Endometrium (tissue), 2 donors: Measurements from ENCODE around the gene VAV1.
"Not testable (repeated sequence)": the region's sequence is repeated elsewhere in the genome, so short reads cannot be mapped to it uniquely, and the experiment has no call there.

Experiments used
- FAIRE-seq: peaks from 2 replicates; lab custom pipeline; 2012; peaks lifted over from hg19 to GRCh38; lab: Jason Lieb, UNC
- donor health status: control.
- donor health status: control.

VAV1 gene

DNA sequence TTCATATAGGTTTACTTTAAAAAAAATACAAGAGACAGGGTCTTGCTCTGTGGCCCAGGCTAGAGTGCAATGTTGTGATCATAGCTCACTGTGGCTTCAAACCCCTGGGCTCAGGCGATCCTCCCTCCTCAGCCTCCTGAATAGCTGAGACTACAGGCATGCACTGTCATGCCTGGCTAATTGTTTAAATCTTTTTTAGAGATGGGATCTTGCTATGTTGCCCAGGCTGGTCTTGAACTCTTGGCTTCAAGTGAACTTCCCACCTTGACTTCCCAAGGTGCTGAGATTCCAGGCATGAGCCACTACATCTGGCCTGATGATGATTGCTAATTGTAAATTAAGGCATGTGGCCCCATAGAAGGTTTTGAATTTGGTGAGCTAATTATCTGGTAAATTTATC is 79.5 kb downstream of the VAV1 start:
- FAIRE-seq: no peak

DNA sequence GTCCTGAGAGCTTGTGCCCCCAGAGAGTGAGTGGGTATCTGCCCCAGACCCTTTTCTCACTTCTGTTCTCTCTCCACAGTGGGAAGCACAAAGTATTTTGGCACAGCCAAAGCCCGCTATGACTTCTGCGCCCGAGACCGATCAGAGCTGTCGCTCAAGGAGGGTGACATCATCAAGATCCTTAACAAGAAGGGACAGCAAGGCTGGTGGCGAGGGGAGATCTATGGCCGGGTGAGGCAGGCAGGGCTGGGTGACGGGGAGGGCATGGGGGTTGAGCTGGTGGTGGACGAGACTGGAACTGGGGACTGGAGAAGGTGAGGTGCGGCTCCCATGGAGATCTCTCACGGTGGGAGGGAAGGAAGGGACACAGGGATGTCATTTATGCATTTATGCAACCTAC is 81.4 kb downstream of the VAV1 start:
- no peak for FAIRE-seq

DNA sequence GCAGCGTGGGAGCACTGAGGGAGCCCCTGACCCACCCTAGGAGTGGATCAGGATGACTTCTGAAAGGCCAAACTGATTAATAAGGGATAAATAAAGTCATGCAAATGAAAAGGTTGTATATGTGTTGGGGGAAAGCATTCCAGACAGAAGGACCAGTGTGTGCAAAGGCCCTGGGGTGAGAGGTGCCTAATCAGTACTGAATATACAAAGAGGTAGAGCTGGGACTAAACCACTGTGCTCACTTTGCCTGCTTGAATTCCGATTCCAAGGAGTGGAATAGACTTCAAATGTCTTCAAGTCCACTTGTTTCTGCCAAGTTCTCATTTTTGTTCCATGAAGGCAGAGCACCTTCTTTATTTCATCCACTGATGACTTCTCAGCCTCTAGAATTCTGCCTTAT is 82.2 kb downstream of the VAV1 start:
- FAIRE-seq: no peak

DNA sequence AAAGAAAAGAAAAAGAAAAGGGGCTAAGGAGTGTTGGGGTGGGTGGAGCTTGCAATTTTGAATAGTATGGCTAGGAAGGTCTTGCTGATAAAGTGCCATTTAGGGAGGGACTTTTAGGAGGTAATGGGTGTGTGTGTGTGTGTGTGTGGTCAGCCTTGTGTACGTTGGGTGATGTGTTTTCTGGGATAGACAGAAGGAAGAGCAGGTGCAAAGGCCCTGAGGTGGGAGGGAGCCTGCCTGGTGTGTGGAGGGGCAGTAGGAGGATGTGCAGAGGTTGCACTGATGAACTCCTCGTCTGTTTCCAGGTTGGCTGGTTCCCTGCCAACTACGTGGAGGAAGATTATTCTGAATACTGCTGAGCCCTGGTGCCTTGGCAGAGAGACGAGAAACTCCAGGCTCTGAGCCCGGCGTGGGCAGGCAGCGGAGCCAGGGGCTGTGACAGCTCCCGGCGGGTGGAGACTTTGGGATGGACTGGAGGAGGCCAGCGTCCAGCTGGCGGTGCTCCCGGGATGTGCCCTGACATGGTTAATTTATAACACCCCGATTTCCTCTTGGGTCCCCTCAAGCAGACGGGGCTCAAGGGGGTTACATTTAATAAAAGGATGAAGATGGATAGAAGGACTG is 84.4 kb downstream of the VAV1 start:
- FAIRE-seq: no peak

DNA sequence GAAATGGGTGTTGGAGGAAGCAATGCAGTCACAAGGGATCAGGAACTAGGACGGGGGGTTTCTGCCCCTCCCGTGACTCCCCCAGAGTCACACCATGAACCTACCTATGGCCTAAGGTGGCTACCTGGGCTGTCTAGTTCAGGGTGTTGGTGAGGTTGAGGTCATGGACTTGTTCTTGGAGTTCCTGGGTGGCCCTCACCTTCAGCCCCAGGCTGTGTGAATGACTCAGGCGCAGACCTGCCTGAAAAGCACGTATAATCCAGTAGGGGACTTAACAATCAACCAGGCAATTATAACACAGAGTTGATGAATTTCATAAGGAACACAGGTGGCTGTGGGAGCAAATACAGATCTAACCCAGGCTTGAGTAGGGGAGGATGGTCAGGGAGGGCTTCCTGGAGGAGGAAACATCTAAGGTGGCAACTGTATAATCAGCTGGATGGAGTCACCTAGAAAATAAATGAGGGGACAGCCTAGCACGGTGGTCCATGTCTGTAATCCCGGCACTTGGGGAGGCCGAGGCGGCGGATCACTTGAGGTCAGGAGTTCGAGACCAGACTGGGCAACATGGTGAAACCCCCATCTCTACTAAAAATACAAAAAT is 89.3 kb downstream of the VAV1 start:
- FAIRE-seq: no peak

DNA sequence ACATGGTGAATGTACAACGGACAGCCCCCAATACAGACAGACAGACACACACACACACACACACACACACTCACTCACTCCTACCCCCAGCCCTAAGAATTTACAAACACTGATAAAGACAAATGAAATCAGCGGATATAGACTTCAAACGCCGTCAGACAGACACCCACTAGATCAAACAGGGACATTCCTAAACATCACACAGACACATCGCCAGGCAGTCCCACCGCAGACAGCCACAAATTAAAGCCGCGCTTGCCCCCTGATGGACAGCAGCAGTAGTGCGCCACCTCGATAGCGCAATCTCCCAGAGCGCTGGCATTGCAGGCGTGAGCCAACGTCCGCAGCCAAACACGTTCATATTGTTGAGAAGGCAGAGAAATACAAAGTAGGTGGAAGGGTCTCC is 90.2 kb downstream of the VAV1 start:
- FAIRE-seq: no peak

DNA sequence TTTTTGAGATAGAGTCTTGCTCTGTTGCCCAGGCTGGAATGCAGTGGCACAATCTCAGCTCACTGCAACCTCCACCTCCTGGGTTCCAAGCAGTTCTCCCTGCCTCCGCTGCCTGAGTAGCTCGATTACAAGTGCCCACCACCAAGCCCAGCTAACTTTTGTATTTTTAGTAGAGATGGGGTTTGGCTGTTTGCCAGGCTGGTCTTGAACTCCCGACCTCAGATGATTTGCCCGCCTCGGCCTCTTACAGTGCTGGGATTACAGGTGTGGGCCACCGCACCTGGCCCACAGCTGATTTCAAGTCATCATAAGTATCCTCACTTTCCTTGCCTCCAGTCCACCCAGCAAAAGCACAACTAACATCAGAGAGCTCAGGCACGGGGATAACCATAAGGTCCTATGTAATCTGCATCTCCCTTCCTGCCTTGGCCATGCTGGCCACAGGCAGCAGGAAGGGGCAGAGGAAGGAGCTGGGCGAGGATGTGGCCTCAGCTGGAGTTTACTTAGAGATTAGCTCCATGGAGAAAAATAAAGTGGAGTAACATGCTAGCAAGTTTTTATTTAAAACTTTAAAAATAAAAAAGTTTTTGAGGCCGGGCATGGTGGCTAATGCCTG is 91.9 kb downstream of the VAV1 start:
- no peak for FAIRE-seq

DNA sequence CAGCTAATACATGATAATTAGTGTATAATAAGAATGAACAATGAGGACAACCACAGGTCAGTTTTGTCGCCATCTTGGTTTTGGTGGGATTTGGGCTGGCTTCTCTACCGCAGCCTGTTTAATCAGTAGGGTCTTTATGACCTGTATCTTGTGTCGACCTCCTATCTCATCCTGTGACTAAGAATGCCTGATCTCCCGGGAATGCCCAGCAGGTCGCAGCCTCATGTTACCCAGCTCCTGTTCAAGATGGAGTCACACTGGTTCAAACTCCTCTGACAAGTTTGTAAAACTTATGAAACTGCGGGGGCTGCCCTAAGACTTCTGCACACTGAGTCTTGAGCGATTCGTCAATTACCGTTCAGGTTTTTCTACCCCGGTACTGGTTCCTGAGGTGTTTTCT is 93.3 kb downstream of the VAV1 start:
- FAIRE-seq: no peak

DNA sequence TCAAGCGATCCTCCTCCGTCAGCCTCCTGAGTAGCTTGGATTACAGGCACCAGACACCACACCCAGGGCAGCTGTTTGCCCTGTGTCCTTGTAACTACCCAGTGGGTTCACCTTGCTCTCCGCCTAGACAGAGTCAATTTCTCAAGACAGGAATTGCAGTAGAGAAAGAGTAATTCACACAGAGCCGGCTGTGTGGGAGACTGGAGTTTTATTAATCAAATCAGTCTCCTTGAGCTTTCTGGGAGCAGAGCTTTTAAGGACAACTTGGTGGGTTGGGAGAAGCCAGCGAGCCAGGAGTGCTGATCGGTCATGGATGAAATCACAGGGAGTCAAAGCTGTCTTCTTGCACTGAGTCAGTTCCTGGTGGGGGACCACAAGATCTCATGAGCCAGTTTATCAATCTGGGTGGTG is 94.2 kb downstream of the VAV1 start:
- FAIRE-seq: no peak

DNA sequence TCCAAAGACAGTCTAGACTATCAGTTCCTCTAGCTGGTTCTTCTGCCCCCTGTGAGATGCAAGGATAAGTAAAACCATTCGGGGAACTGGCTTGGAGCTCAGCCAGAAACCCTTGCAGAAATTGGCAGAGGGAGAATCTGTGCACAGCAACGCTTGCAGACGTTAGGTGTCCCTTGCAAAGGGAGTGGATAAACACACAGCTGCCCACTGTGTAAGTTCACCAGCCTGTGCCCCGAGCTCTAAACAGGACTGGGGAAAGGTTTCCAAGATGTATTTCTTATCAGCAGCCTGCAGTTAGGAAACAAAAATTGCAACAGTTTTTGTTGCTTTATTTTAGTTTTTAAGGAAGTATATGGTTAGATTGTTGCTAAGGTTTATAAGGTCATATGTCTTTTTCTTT is 95.8 kb downstream of the VAV1 start:
- FAIRE-seq: no peak

DNA sequence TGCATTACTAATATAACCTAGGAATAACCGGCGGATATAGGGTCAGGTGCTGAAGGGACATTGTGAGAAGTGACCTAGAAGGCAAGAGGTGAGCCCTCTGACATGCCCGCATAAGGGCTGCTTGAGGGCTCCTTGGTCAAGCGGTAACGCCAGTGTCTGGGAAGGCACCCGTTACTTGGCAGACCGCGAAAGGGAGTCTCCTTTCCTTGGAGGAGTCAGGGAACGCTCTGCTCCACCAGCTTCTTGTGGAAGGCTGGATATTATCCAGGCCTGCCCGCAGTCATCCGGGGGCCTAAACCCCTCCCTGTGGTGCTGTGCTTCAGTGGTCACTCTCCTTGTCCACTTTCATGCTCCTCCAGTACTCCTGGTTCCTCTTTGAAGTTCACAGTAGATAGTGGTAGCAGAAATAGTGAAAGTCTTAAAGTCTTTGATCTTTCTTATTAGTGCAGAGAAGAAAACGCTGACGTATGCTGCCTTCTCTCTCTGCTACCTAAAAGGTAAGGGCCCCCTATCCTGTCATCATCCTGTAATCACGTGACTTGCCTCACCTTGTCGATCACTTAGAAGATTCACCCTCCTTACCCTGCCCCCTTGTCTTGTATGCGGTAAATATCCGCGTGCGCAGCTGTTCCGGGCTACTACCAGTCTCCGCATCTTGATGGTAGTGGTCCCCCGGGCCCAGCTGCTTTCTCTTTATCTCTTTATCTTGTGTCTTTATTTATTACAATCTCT is 96.8 kb downstream of the VAV1 start:
- FAIRE-seq: not testable (repeated sequence)

DNA sequence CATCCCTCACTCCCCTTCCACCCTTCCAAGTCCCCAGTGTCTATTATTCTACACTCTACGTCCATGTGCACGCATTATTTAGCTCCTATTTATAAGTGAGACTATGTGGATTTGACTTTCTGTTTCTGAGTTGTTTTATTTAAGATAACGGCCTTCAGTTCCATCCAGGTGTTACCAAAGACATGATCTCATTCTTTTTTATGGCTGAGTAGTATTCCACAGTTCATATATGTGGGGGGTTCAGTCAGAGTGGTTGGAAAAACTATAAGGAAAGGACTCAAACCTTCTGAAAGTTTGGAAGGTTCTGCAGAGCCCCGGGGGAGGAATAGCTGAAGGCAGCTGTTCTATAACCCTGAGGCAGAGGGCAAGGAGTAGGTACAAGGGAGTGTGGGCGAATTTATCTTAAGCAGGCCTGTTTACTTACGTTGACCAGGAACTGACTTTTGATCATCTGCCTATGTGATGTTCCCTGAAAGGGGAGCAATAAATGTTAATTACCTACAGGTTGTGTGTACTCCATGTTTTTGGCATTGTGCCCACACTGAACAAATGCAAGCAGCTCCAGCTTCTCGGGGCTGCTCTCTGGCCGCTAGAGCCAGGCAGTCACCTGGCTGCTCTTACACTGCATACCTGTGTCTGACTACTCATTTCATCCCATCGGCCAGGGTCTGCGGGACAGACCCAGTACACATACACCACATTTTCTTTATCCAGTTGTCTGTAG is 101.4 kb downstream of the VAV1 start:
- no peak for FAIRE-seq

DNA sequence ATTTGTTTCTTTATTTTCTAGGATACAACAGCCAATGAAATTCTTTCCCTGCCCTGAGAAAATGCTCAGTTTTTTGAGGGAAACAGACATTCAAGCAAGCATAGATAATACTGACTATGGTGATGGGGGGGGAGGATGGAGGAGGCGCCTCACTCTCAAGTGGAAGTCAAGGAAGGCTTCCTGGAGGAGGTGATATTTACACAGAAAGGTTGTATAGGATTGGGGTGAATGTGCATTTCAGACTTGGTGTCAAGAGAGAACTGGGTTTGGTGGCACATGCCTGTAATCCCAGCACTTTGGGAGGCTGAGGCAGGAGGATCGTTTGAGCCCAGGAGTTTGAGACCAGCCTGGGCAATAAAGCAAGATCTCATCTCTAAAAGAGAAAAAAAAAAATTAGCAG is 102.7 kb downstream of the VAV1 start:
- FAIRE-seq: no peak

DNA sequence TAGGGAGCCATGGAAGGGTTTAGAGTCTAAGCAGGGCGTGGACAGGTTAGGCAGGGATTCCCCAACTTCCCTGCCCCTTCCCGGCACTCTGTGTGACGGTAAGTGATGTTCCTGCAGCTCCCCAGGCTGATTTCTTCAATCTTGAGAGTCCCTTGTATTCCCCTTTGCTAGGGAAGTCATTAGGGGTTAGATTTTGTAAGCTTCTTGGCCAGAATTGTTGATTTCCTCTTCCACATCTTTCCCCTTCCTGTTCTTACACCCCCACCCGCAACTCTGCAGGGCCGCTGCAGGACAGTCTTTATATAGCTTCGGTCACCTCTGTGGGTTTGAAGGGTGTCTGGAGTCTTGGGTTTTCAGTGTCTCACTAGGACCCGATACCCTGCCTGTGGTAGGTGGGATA is 104.2 kb downstream of the VAV1 start:
- no peak for FAIRE-seq

DNA sequence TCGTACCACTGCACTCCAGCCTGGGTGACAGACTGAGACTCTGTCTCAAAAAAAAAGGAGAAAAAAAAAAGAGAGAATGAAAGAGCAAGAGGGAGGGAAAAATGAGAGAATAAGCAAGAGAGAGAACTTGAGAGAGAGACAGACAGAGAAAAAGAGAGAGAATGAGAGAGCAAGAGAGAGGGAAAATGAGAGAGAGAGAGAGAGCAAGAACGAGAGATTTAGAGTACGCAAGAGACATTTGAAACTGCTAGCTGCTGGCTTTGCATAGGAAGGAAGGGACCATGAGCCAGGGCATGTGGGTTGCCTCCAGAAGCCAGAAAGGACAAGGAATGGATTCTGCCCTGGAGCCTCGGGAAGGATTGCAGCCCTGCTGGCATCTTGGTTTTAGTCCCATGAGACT is 105.3 kb downstream of the VAV1 start:
- FAIRE-seq: no peak

DNA sequence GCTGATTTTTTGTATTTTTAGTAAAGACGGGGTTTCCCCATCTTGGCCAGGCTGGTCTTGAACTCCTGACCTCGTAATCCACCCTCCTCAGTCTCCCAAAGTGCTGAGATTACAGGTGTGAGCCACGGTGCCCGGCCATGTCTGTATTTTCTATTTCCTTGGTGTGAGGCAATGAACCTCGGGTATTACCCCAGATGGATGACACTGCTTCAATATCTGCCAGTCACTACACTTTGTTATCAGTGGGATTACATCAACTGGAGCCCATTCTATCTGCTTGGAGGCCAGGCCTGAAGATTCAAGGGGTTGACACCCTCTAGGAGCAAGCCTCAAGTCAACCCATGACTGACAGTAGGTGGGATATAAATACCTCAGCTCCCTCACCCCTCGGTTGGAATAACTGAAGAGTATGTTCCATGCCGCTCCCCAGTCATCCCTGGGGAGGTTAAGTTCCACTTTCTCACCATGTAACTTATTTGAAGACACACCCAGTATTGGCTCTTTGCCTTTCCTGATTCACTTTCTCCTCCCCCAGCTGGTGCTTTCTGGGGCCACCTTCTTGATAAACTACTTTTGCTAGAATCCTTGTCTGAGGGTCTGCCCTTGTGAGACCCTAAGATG is 113.9 kb downstream of the VAV1 start:
- no peak for FAIRE-seq

DNA sequence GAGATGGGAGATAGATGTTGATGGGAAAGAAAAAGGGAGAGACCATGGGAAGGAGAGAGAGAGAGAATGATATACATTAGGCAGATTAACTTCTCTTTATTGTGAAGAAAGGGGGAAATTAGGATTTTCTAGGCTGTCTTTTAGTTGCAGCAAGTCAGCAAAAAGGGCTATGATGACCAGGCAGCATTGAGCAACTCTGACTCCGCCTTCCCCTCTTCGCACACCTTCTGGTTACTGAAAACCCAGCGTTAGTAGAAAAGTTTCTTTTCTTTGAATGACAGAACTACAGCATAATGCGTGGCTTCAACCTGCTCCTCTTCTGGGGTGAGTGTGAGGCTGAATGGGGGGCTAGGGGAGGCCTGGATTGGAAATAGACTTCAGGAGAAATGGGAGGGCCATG is 114.8 kb downstream of the VAV1 start, which contains the start of gene ADGRE1:
TSS of gene ADGRE1 (plus strand) at position 264 of the 400 bp plus-strand sequence. CDS start at position 294, 30 bp downstream.
- FAIRE-seq: no peak

DNA sequence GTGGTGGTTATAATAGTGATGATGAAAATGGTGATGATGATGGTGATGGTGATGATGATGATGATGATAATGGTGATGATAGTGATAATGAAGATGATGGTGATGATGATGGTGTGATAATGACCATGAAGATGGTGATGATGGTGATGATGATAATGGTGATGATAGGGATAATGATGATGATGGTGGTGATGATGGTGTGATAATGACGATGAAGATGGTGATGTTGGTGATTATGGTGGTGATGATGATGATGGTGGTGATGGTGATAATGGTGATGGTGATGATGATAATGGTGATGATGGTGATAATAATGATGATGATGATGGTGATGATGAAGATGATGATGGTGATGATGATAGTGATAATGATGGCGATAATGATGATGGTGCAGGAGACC is 116.5 kb downstream of the VAV1 start:
- no peak for FAIRE-seq

DNA sequence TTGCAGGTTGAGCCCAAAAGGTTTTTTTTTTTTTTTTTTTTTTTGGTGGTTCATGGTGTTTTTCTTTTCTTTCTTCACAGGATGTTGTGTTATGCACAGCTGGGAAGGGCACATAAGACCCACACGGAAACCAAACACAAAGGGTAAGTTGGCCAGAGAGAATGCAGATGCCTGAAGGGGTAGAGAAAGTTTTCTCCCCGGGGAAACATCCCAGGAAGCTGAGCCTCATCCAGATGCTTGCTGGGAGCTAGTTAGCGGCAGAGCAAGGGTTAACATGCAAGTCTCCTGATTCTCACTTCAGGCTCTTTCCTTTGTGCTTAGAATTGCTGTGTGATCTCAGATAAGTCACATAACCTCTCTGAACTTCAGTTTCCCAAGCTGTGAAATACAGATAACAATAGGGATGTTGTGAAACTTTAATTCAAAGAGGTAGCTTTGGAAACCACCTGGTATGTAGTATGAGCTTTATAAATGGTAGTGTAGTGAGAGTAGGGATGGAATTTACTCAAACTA is 117.9 kb downstream of the VAV1 start:
- FAIRE-seq: no peak

DNA sequence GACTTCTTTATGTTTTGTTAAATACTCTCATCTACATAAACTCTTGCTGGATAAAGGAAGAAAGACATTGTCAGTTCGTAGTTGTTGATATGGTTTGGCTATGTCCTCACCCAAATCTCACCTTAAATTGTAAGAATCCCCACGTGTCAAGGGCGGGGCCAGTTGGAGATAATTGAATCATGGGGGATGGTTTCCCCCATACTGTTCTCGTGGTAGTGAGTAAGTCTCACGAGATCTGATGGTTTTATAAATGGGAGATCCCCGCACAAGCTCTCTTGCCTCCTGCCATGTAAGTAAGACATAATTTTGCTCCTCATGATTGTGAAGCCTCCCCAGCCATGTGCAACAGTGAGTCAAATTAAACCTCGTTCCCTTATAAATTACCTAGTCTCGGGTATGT is 118.4 kb downstream of the VAV1 start:
- FAIRE-seq: no peak

DNA sequence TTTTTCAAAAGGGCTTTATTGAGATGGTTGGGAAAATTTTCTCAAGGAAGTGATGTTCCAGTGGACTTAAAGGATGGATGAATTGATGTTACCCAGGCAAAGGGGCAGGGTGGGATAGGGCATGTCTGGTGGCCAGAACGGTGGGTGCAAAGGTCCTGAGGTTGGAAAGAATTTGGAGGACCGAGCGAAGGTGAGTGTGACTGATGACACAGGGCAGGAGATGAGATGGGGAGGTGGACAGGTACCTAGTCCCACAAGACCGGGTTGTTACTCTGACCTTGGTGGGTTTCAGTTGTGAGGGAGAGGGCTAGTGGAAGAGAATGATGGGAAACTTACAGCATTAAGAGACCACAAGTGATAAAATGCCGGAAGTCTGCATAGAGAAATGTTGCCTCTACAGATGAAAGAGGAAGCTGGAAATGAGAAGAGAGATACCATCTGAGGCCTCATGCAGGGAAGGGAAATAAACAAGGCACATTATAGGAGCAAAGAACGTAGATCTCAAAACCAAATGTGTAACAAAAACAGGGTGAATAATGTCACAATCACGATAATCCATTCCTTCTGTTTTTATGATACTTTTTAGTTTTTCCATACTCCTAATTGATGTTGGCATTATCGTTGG is 119.4 kb downstream of the VAV1 start:
- FAIRE-seq: no peak
